GM21825 (cell line): Measurements from ENCODE around the gene RAD51D.
"Not testable (repeated sequence)": the region's sequence is repeated elsewhere in the genome, so short reads cannot be mapped to it uniquely, and the experiment has no call there.

Source experiments
- ATAC-seq: cut with Tn5 transposase; IDR thresholded peaks from one replicate; pipeline ENCODE4 v1.9.1; 2021; ENCODE audit warnings: mild to moderate bottlenecking, moderate library complexity; ENCODE audit not compliant: unreplicated experiment

Gene RAD51D

DNA sequence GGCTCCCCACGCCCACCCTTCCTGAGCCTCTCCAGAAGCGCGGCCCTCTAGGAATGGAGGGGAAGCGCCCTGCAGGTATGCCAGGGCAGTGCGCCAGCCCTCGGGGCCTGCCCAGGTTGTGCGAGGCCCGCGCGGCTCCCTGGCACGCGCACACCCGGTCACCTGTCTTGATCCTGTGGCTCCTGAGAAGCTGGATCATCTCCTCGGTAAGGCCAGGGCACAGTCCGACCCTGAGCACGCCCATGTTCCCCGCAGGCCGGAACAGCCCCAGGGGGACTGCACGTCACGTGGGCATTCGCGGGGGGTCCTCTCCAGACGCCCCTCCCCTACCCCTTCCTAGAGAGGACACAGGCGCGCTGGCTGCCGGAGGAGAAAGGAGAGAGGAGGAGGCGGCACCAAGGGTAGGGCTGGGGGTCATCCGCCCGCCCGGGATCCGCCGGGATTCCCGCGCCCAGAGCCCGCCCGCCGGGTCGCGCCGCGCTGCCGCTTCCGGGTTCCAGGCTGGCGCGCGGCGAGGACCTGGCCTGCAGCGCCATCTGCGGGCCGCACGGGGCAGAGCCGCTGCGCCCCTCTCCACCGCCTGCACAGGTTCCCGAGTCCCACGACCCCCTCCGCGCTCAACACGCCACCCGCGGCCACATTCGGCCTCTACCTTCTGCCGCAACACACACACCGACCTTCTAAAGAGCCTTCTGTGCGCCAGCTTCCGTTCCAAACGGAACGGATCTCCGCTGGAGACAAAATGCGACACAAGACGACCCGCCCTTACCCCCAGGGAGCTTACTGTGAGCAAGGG, at the start of gene RAD51D:
Gene RAD51D (minus strand): TSS at position 491 of the 796 bp plus-strand sequence. CDS start 247 bp downstream, at position 244.
- peak; percentile 70 for ATAC-seq

DNA sequence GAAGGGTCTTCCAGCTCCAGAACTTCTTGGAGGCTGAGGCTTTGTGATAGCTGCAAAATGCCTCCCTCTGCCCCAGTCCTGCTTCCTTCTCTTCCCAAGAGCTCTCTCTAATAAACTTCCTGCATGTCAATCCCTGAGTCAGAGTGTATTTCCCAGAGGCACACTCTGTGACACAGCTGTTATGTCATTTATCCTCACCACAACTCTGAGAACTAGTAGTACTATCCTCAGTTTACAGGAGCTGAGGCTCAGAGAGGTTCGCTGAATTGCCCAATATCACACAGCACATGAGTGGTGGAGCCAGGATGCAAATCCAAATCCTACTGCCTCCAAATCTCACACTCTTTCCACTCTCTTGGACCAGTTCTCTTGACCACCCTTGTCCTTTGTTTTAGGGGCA, 48.0 kb upstream of the RAD51D start:
- no peak for ATAC-seq

DNA sequence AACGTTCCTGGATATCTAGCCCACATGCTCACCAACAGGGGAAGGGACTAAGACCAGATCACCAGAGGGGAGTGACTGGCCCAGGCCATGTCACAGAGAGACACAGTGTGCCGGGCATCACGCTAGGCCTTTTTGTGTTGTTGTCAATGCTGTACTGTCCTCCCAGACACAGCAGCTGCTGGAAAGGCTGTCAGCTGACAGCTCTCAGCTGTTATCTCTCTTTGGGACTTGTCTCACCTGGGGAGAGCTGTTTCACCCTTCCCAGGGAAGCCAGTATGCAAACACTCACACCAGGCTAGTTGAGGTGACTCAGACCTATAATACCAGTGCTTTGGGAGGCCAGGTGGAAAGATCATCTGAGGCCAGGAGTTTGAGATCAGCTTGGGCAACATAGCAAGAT, 47.4 kb upstream of the RAD51D start:
- ATAC-seq = no peak

DNA sequence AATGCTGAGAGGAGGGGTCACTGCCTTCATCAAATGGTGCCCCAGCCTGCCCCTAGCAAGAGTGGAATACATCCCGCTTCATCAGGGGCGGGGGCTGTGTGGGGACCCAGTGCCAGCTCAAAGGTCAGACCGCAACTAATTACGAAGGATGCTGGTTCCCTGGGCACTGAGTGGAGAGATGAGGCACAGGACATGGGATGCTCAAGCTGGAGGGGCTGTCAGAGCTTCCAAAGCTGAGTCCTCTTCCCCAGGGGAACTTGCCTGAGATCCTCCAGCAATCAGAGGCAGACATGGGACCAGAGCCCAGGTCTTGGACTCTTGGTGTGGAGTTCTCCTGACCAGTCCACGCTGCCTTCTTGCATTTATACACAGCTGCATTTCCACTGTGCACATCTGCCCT, 46.9 kb upstream of the RAD51D start:
- no peak for ATAC-seq

DNA sequence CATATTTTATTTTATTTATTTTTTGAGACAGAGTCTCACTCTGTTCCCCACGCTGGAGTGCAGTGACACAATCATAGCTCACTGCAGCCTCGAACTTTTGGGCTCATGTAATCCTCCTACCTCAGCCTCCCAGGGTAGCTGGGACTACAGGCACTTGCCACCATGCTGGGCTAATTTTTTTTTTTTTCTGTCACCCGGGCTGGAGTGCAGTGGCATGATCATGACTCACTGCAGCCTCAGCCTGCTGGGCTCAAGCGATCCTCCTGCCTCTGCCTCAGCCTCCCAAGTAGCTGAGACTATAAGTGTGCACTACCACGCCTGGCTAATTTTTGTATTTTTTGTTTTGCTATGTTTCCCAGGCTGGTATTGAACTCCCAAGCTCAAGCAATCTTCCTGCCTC, 45.1 kb upstream of the RAD51D start:
- no peak for ATAC-seq

DNA sequence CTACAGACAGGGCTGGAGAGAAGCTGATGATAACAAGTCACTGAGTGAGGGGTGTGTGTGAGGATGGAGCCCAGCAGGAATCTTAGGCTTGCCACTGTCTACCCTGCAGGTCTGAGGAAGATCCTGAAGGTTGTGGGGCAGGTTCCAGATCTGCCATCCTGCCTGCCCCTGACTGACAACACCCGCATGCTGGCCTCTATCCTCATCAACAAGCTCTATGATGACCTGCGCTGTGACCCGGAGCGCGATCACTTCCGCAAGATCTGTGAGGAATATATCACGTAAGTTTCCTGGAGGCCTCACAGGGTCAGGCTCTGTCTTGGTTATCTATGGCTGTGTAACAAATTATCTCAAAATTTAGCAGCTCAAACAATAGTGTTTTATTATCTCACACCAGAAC, 44.2 kb upstream of the RAD51D start:
- no peak for ATAC-seq

DNA sequence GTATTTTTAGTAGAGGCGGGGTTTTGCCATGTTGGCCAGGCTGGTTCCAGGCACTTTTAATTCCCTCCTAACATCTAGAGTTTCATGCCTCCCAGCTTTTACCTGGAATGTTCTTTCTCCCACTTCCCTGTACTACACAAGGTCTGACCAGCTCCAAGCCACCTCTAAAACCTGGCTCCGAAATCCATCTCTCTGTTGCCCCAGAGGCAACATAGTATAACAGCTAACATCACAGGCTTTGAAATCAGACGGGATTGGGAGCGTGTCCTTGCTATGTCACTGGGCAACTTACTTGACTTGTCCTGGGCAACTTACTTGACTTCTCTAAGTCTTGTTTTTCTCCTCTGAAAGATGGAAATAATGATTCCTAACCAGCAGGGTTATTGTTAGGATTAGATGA, 43.1 kb upstream of the RAD51D start:
- ATAC-seq = no peak

DNA sequence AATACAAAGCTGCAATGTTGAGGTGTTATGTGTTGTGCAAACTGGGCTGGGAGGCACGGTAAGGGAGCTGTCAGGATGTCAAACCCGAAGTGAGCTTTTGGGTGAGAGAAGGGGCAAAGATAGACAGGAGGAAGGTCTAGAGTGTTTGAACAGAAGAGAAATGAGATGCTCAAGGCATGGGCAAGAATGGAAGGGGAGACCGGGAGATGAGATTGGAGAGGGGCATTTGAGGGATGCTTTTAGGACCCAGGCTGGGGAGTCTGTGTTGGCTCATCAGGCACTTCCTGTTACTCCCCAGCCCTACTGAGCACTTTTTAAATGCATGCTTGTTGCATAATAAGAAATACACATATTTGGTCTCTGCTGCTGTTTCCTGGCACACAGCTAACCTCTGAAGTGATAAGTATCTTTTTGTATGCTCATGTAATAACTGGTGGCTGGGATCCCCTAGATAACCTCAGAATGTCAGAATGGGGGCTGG, 41.7 kb upstream of the RAD51D start:
- ATAC-seq = no peak

DNA sequence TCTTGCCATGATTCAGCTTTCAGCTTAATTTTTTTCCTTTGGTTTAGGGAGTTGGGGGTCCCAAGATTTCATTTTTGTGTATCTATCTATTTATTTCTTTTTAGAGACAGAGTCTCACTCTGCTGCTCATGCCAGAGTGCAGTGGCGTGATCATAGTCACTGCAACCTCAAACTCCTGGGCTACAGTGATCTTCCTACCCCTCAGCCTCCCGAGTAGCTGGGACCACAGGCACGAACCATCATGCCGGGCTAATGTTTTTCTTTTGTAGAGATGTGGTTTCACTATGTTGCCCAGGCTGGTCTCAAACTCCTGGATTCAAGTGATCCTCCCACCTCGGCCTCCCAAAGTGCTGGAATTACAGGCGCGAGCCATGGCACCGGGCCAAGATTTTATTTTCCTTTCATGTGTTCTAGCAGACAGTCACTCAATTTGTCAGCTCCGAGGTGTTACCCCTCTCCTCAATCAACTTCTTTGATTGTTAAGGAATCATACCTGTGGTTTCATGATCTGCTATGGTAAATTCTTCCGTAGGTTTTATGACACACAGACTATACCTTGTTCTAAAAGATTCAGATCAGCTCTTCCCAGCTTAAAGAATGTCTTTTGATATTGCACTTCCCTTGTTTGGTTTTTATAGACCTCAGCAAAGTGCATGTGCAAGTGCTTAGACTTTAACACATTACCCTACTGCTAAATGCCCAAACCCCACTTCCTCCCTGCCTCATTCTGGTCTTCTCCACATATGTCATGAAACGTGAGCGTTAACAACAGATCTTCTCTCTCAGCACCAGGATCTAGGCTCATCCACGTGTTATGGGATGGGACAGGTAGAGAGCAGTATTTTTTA, 40.9 kb upstream of the RAD51D start:
- ATAC-seq = no peak

DNA sequence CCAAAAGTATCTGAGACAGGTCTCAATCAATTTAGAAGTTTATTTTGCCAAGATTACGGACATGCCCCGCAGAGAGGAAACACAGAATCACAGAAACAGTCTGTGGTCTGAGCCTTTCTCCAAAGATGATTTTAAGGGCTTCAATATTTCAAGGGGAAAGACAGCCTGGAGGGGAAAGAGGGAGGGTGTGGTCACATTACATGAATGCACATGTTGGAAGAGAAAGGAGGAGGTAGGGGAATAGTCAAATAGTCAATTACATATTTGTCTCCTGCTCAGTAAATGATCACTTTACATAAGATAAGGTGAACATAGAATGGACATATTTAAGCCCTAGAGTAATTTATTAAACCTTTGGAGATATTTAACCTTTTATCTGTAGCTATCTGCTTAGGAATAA, 40.3 kb upstream of the RAD51D start:
- ATAC-seq = no peak

DNA sequence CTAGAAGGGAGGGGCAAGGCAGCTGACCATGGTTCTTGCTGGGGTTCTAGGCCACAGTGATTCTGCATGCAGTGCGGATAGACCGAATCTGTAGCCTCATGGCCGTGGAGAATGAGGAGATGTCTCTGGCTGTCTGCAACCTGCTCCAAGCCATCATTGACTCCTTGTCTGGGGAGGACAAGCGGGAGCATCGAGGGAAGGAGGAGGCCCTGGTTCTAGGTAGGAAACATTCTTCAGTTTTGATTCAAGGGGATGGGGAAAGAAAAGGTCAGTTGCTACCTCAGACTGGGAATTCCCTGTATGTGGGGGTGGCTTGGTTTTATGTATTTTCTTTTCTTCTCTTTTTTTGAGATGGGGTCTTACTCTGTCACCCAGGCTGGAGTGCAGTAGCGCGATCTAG, 35.6 kb upstream of the RAD51D start:
- no peak for ATAC-seq

DNA sequence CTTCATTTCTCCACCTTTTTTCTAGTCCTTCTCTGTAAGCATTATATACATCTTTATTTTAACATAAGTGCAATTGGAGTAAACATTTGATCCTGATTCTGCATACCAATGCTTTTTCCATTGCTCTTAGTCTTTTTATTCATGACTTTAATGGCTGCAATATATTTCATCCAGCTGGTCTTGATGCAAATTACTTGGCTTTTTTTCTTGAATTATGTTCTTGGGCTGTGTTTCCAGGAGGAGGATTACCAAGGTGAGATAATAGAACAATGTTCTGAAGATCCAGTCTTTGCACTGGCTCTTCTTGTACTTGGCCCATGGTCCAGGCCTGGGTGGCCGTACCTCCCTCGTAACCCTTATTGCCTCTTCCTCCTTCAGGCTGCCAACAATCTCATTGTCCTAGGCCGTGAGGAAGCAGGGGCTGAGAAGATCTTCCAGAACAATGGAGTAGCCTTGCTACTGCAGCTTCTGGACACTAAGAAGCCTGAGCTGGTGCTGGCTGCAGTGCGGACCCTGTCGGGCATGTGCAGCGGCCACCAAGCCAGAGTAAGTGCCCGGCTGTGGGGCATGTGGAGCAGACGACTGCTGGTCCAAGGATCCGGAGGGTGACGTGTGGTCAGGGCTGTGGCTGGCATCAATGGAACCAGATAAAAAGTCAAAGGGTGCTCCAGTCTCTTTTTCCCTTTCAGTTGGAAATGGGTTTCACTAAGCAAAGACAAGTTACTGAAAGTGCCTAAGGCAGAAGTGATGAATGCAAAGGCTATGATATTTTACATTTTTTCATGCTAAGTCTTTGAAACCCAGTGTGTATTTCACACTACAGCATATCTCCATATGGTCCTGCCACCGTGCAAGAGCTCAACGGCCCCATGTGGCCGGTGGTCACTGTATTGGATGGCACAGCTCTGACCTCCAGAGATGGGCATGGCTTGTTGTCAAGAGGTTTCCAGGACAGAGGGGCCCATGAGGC, 34.8 kb upstream of the RAD51D start:
- no peak for ATAC-seq

DNA sequence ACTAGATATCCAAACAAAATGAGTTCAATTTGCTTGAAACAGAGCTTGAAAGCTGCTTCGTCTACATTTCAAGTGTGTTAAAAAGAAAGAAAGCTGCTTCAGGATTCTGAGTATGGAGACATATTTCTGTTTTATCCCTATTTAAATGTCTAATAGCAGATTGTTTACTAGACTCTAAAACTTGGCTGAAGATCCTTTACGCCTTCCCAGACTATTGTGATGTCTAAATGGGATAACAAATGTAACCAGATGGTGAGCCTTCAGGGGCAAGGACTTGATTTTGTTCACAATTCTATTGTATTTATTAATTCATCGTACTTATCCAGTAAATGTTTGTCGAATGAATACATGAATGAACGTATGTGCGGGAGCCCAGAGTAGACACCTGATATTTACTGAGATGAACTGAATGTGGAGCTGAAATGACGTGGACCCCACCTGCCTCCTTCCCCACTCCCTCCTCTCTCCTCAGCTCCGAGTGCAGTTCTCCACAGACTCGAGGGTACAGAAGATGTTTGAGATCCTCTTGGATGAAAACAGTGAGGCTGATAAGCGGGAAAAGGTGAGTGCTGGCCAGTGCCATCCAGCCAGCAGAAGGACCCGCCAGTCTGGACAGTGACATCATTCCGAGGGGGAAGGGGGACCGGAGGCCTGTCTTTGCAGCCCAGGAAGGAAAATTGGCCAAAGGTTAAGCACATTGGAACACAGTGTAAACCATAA, 32.9 kb upstream of the RAD51D start:
- ATAC-seq = no peak

DNA sequence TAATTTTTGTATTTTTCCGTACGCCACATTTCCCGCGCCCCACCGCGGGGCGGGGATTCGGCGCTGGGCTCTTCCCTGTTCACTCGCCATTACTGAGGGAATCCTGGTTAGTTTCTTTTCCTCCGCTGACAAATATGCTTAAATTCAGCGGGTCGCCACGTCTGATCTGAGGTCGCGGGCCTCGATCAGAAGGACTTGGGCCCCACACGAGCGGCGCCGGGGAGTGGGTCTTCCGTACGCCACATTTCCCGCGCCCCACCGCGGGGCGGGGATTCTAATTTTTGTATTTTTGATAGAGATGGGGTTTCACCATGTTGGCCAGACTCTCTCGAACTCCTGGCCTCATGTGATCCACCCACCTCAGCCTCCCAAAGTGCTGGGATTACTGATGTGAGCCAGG, 31.4 kb upstream of the RAD51D start:
- ATAC-seq = not testable (repeated sequence)

DNA sequence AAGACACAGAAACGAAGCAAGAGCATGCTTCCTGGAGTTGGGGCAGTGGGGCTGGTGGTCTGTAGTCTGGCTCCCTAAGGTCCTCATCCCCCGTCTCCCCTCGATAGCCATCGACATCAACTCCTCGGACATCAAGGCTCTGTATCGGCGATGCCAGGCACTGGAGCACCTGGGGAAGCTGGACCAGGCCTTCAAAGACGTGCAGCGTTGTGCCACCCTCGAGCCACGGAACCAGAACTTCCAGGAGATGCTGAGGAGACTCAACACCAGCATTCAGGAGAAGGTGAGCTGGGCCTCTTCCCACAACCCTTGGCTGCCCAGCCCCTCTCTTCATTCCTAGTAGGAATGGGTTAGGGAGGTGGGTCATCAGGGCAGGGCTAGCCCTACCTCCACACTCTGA, 30.3 kb upstream of the RAD51D start:
- ATAC-seq = no peak

DNA sequence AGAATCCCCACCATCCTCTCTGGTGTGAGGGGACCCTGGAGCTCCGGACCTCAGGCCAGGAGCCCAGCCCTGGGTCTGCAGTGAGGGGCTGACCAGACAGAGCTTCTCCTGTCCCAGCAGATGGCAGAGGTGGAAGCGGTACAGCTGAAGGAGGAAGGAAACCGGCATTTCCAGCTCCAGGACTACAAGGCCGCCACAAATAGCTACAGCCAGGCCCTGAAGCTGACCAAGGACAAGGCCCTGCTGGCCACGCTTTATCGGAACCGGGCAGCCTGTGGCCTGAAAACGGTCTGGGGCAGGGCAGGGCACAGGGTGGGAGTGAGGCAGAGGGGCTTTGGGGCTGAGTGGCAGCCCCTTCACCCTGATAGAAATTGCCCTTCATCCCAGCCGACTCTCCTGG, 28.5 kb upstream of the RAD51D start:
- ATAC-seq = no peak

DNA sequence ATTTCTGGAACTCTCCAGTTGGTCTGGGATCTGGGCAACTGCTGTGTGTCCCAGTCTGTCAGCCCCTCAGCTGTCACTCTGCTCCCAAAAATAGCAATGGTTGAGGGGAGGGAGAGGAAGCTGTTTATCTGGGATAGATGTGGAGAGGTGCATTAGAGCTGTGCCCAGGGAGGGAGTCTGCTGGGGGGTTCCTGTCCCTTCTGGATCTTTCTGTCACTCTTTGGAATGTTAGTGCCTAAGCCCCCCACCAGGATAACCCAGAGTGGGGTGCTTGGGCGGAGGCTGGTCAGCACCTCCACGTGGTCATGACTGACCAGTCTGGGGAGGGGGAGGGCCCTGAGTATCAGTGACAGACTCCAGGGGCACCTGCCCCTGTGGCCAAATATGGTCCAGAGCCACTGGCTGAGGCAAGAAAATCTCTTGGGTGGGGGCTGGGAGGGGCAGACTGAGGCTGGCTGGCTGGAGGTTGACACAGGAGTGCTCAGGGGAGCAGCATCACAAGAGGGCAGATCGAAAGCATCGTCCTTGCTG, 27.8 kb upstream of the RAD51D start, which contains the start of gene UNC45B:
Gene UNC45B (plus strand): TSS at position 443 of the 531 bp plus-strand sequence. CDS start 447 bp downstream, outside the sequence.
- no peak for ATAC-seq

DNA sequence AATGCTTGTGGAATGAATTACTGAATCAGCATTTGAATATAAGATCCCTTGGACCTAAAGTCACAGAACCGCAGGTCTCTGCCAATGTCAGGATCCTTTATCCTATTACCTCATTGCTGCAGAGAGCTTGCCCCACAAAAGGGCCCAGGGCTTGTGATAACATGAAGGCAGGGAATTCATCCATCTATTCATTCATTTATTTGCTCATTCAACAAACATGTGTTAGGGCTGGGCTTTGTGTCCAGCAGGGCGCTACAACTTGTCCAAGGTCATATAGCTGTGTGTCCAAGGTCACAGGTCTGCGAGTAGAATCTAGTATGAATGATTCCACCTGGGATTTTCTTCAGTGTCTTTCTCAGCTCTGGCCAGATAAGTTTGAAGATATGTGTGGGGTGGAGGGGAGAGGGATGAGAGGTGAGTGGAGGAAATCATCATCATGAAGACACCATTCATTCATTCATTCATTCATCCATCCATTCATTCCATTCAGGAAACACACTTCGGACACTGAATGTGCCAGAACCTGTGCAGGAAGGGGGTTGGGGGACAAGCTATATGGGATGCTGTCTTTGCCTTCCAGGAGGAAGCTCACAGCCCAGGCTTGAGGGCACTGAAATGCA, 26.7 kb upstream of the RAD51D start:
- ATAC-seq = no peak

DNA sequence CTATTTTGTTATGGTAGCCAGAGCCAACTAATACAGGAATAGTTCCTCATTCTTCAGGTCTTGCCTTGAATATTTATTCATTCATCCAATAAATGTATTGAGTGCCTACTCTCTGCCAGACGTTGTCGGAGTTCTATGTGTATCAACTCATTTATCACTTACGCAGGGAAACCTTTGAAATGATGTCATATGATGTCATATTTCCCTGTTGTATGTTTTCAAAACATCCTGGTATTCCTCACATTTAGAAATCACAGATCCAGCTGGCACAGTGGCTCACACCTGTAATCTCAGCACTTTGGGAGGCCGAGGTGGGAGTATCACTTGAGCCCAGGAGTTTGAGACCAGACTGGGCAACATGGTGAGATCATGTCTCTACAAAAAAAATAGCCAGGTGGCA, 25.2 kb upstream of the RAD51D start:
- no peak for ATAC-seq

DNA sequence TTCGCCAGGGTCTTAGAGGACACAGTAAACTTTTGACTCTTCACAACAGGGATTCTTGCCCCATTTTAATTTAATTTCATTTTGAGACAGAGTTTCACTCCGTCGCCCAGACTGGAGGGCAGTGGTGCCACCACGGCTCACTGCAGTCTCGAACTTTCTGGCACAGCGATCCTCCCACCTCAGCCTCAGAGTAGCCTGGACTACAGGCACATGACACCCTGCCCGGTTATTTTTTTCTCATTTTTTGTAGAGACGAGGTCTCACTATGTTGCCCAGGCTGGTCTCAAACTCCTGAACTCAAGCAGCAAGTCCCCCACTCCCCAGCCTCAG, 22.8 kb upstream of the RAD51D start:
- no peak for ATAC-seq
